Measurements from ENCODE around the gene SLC22A8.
"Not testable (repeated sequence)": the region's sequence is repeated elsewhere in the genome, so short reads cannot be mapped to it uniquely, and the experiment has no call there.

Gene SLC22A8

DNA sequence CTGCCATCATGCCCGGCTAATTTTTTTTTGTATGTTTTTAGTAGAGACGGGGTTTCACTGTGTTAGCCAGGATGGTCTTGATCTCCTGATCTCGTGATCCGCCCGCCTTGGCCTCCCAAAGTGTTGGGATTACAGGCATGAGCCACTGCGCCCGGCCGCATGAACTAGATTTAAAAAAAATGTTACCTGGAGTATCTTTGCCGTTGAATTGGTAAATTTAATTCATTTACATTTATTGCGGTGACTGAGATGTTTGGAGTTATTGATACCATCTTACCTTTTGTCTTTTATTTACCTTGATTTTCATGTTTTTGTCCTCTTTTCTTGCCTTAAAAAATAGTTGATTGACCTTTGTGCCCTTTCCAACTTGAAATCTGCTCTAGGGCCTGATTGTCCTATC lies 70.1 kb downstream of the SLC22A8 start:
- H2AFZ ChIP-seq (ENCODE audit: low read depth, low read length); H3K4me1 ChIP-seq (ENCODE audit: insufficient read depth, low read length); H3K36me3 ChIP-seq (ENCODE audit: insufficient read depth, low read length); H3K9me3 ChIP-seq (ENCODE audit: low read length); H3K4me3 ChIP-seq (ENCODE audit: low read length): not testable (repeated sequence)
- H3K27me3 ChIP-seq (ENCODE audit: insufficient read depth, low read length), result peaks cover 10% of the 10 kb centered on the region
